MM.1S (cell line): ENCODE results near the gene UGGT2.

Source experiments
- EZH2 ChIP-seq: fragments of 300-600 bp; sonication (generic); optimal IDR thresholded peaks from 2 replicates; pipeline ENCODE3; 2017; ENCODE audit warnings: low read depth, mild to moderate bottlenecking, antibody characterized with exemption, low read length, mixed read lengths
- TF ChIP-seq, protein P1 (sequence below): fragments of 300-600 bp; sonication (generic); IDR thresholded peaks from 2 replicates; pipeline ENCODE4 v1.5.1; 2016; ENCODE audit warnings: antibody characterized with exemption, low read length, mixed read lengths

DNA sequence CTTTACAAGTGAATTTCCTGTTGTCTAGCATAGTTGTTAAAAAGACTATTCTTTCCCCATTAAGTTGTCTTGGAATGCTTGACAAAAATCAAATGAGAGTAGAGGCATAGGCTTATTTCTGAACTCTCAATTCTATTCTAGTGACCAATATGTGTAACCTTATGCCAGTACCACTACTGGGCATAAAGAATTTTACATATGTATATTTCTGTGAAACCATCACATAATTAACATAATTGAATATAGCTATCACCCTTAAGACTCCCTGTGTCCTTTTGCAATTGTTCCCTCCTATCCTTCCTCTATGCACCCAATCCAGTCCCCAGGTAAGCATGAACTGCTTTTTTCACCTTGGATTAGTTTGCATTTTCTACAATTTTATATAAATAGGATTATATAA lies 211.3 kb downstream of the UGGT2 start:
- TF ChIP-seq, protein P1, sequence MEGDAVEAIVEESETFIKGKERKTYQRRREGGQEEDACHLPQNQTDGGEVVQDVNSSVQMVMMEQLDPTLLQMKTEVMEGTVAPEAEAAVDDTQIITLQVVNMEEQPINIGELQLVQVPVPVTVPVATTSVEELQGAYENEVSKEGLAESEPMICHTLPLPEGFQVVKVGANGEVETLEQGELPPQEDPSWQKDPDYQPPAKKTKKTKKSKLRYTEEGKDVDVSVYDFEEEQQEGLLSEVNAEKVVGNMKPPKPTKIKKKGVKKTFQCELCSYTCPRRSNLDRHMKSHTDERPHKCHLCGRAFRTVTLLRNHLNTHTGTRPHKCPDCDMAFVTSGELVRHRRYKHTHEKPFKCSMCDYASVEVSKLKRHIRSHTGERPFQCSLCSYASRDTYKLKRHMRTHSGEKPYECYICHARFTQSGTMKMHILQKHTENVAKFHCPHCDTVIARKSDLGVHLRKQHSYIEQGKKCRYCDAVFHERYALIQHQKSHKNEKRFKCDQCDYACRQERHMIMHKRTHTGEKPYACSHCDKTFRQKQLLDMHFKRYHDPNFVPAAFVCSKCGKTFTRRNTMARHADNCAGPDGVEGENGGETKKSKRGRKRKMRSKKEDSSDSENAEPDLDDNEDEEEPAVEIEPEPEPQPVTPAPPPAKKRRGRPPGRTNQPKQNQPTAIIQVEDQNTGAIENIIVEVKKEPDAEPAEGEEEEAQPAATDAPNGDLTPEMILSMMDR: no peak
- TF ChIP-seq EZH2: no peak
